NCI-H2107 (cell line): ENCODE measurements around the gene PAK1IP1.
A peak's percentile ranks its signal among the peaks of the same experiment; 100 is the strongest.
"Not testable (repeated sequence)": the region's sequence is repeated elsewhere in the genome, so short reads cannot be mapped to it uniquely, and the experiment has no call there.

Source experiments
- DNase-seq: peaks from one replicate; lab custom pipeline; 2025; lab: John Stamatoyannopoulos, UW

Gene PAK1IP1, protein sequence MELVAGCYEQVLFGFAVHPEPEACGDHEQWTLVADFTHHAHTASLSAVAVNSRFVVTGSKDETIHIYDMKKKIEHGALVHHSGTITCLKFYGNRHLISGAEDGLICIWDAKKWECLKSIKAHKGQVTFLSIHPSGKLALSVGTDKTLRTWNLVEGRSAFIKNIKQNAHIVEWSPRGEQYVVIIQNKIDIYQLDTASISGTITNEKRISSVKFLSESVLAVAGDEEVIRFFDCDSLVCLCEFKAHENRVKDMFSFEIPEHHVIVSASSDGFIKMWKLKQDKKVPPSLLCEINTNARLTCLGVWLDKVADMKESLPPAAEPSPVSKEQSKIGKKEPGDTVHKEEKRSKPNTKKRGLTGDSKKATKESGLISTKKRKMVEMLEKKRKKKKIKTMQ

DNA sequence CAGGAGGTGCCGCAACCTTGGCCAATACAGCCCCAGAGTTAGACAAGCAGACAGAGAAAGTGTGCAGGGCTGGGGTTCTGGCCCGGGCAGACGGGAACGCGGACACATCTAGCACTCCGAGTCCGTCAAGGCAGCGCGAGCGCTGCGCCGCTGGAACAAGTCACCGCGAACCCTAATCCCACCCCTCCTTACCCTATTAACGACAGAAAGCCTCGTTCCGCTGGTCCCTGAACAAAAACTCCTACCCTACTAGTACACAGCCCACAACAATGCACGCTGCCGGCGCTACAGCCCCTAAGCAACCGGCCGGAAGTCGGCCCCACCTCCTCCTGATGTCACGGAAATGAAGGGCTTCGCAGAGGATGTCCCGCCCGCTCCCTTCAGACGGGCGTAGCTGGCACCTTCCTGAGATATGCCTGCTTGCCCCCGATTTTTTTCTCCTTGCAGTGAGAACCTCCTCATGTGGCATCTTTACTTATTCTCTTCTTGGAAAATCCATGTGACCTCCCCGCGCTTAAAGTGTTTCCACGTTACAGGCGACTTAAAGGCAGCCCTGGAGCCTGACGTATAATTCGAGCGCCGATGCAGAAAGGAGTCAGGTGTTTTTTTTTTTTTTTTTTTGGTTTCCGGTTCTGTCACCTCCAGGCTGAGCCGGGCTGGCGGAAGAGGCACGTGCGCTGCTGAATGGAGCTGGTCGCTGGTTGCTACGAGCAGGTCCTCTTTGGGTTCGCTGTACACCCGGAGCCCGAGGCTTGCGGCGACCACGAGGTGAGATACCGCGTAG lies at the start of gene PAK1IP1, which contains the start of gene C6orf52:
TSS of gene PAK1IP1 (plus strand) at position 671 of the 784 bp plus-strand sequence. CDS start at position 685, 14 bp downstream.
TSS of gene C6orf52 (minus strand) at position 315 of the 784 bp plus-strand sequence. CDS start 7,066 bp downstream, outside the sequence.
- peak; percentile 77 for DNase-seq

DNA sequence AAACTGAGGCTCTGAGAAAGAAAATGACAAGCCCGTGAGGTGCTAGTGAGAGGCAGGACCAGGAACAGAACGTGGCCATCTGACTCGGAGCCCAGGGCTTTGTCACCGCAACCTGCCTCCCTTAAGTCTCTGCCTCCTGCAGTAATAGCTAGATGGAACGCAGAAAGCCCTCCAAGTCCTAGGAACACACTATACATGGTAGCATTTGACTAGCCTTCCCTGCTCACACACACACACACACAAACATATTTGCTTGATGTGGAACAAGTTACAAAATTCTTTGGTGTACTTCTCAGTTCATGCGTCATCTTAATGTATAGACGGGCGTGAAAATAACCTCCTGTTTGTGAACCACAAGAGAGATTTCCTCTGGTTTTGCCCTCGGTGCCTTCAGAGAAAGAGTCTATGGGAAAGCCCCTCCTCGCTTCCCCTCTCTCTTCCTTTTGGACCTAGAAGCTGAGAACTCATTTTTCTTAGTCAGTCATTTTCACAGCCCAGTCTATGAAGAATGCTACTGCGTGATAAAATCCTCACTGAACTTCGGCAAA lies 39.2 kb upstream of the PAK1IP1 start:
- no peak for DNase-seq

DNA sequence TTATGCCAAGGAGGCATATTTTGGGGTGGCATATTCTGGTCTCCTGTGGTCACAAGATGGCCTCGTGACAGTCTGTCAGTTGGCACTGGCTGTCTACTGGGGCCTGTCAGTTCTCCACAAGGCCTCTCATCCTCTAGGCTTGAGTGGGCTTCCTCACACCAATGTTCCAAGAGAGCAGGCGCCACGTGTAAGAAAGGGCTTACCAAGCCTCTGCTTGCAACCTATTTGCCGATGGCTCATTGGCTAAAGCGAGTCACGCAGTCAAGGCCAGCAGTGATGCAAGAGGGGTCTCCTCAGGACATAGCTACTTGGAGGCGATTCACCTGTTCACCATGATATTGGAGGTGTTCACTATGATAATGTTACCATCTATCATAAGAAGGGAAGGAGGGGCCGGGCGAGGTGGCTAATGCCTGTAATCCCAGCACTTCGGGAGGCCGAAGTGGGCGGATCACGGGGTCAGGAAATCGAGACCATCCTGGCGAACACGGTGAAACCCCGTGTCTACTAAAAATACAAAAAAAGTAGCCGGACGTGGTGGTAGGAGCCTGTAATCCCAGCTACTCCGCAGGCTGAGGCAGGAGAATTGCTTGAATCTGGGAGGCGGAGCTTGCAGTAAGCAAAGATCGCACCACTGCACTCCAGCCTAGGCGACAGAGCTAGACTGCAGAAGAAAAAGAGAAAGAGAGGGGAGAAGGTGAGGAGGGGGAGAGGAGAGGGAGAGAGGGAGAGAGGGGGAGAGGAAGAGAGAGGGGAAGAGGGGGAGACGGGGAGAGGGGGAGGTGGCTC lies 35.7 kb upstream of the PAK1IP1 start:
- no peak for DNase-seq

DNA sequence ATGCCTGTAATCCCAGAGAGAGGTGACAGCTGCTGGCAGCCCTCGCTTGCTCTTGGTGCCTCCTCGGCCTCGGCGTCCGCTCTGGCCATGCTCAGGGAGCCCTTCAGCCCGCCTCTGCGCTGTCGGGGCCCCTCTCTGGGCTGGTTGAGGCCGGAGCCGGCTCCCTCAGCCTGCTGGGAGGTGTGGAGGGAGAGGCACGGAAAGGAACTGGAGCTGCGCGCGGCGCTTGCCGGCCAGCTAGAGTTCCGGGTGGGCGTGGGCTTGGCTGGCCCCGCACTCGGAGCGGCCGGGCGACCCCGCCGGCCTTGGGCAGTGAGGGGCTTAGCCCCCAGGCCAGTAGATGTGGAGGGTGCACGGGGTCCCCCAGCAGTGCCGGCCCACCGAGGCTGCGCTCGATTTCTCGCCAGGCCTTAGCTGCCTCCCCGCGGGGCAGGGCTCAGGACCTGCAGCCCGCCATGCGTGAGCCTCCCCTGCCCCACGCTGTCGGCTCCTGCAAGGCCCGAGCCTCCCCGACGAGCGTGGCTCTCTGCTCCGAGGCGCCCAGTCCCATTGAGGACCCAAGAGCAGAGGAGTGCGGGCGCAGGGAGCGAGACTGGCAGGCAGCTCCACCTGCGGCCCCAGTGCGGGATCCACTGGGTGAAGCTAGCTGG lies 34.9 kb upstream of the PAK1IP1 start:
- no peak for DNase-seq

DNA sequence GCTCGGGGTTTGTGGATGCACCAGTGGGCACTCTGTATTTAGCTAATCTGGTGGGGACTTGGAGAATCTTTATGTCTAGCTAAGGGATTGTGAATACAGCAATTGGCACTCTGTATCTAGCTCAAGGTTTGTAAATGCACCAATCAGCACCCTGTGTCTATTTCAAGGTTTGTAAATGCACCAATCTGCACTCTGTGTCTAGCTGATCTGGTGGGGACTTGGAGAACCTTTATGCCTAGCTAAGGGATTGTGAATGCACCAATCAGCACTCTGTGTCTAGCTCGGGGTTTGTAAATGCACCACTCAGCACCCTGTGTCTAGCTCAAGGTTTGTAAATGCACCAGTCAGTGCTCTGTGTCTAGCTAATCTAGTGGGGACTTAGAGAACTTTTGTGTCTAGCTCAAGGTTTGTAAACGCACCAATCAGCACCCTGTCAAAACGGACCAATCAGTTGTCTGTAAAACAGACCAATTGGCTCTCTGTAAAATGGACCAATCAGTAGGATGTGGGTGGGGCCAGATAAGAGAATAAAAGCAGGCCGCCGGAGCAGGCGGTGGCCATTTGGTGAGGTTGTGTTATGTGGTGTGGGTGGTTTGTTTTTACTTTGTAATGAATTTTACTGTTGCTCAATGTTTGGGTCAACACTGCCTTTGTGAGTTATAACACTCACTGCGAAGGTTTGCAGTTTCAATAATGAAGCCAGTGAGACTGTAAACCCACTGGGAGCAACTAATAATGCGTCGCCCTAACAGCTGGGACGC lies 34.2 kb upstream of the PAK1IP1 start:
- DNase-seq = not testable (repeated sequence)

DNA sequence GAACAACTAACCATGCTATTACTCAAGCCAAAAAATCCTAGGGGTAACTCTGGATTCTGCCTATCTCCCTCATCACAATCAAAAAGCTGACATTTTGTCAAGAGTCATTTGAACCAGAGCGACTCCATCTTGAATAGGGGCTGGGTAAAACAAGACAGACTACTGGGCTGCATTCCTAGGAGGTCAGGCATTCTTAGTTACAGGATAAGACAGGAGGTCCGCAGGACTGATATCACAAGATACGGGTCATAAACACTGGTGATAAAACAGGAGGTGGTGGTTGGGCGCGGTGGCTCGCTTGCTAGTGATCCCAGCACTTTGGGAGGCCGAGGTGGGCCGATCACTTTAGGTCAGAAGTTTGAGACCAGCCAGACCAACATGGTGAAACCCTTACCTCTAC lies 32.6 kb upstream of the PAK1IP1 start:
- no peak for DNase-seq

DNA sequence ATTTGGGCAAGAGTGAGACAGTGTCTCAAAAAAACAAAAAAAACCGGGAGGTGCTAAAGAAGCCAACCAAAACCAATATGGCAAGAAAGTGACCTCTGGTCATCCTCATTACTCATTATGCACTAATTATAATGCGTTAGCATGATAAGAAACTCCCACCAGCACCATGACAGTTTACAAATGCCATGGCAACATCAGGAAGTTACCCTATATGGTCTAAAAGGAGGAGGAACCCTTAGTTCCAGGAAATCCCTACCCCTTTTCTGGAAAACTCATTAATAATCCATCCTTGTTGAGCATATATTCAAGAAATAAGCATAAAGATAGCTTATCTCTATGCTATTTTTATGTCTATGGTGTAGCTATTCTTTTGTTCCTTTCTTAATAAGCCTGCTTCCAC lies 32.0 kb upstream of the PAK1IP1 start:
- DNase-seq = no peak

DNA sequence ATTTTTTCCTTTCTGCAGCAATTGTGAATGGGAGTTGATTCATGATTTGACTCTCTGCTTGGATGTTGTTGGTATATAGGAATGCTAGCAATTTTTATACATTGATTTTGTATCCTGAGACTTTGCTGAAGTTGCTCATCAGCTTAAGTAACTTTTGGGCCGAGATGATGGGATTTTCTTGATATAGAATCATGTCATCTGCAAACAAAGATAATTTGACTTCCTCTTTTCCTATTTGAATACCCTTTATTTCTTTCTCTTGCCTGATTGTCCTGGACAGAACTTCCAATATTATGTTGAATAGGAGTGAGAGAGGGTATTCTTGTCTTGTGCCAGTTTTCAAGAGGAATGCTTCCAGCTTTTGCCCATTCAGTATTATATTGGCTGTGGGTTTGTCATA lies 29.2 kb upstream of the PAK1IP1 start:
- DNase-seq = not testable (repeated sequence)

DNA sequence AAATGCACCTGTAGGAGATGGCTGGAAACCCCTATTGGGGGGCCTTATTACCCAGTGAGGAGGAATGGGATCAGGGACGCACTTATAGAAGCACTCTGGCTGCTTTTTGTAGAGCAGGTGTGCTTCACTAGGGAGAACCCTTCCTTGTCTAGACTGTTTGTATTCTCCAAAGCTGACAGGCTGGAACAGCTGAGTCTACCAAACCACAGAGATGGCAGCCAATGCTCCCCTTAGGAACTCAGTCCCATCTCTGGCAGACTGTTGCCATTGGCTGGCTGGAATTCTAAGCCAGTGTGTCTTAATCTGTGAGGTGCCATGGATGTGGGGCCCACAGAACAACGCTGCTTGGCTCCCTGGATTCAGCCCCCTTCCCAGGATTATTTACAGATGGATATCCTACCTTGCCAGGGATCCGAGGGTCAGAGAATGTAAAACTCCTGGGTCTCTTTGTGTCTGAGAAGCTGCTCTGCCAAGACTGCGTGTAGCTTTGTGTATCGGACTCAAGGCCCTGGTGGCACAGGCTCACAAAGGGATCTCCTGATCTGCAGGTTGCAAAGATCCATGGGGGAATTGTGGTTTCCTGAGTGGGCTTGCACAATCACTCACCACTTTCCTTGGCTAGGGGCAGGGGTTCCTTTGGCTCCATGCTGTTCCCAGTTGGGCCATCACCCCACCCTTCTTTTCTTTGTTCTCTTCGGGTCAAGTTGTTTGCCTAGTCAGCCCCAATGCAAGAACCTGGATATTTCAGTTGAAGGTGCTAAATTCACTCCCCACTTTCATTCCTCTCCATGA lies 26.4 kb upstream of the PAK1IP1 start:
- DNase-seq = no peak

DNA sequence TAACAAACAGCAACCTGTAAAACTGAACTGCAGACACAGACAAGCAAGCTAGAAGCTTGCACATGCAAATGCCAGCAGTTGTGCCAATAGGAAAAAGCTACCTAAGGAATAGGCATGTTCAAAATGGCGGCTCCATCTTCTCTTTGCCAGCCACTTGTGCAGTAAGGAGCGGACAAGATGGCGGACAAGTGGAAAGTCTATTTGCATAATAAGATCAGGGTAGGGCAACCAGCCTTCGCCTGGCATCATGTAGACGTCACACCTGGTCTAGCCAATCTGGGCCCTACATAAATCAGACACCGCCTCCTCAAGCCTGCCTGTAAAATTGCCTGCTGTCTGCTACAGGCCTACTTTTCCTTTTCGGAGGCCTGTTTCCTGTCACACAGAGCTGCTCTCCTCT lies 18.4 kb upstream of the PAK1IP1 start:
- no peak for DNase-seq

DNA sequence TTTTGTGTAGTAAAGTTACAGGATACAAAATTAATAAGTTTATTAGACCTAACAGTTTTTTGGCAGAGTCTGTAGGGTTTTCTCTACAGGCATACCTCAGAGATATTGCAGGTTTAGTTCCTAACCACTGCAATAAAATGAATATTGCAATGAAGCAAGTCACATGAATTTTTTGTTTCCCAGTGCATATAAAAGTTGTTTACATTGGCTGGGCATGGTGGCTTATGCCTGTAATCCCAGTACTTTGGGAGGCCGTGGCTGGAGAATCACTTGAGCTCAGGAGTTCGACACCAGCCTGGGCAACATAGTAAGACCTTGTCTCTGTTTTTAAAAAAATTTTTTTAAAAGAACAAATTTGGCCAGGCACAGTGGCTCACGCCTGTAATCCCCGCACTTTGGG lies 16.3 kb upstream of the PAK1IP1 start:
- no peak for DNase-seq

DNA sequence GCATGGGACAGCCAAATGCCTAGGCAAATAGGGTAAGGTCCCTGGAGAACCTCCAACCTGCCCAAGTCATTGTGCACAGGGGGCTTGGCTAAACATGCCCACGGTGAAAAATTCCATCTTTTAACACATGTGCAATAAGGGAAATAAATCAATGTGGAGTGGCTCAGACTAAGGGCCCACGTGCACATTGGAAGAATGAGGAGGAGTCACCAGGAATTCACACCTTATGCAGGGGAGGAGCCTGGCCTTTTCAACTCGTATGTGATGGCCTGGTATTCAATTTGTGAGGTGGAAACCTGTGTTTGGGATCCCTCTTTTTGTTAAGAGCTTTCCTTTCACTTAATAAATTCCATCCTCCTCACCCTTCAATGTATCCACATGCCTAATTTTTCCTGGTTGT lies 13.0 kb upstream of the PAK1IP1 start:
- no peak for DNase-seq

DNA sequence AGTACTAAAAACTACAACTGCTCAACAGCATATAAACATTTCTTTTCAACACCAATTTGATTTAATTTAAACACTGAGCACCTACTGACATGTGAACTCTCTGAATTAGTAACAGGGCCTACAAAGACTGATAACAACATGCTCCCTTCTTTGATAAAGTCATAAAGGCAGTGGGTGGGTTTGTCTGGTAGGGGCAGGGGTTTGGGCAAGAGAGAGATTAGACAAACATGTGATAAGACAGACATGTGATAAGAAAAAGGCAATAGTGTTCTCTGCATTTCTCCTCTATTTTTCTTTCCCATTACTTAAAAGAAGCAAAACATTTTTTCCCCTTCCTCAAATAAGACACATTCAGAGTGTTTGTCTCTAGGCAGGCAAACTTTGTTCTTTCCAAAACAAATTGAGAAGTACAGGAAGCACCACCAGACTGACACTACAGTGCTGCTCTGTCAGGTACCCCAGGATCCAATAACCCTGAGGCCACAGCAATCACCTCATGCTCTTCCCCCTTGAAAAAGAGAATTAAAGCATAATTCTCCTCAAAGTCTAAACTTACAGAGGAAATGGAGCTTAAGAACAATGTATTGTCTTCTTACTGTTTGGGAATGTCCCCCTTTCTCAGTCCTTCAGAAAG lies 12.3 kb upstream of the PAK1IP1 start:
- DNase-seq = no peak

DNA sequence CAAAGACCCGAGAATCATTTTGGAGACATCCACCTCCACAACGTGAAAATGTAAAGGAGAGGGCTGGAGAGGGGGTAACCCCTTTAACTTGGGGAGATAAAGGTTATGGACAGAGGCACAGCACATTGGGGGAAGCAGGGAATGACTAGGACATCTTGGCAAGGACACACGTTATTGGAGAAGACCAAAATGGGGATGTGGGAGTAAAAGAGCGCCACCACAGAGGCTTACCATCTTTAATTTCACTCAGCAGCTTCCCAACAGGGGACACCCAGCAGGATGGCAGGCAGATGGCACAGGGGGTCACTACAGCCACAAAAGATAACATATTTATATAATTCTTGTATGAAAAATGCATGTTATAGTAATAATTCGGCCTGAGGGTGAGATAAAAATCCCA lies 10.2 kb upstream of the PAK1IP1 start:
- DNase-seq = no peak

DNA sequence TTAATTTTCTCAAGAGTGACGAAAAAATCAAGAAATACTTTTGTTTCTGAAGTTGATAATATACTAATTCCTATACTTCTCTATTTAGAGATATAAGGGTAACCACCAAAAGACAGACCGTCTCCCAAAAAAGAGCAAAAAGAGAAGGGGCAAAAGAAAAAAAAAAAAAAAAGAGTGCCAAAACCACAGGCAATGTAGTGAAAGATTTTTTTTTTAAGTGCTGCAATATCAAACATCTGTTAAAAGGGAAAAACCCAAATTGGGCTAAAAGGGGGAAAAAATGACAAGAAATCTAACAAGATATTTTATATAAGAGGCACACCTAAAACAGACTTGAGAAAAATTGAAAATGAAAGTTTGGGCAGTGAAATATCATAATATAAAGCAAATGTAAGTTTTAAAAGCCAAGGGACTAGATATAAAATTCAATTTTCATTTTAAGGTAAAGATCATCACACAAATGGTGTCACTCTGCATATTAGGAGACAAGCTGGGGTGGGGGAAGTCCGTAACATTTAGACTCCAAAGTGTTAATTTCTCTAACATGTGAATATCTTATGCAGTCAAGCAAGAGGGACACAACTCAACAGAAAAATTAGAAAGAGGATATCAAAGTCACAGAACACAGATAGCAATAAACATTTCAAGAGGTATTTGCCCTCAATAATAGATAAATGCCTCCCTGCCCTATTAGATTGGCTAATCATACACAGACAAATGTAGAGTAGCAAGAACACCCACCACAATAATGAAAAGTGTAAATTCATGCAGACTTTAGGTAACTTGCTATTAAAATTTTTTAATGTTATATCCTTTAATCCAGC lies 9.5 kb upstream of the PAK1IP1 start:
- no peak for DNase-seq

DNA sequence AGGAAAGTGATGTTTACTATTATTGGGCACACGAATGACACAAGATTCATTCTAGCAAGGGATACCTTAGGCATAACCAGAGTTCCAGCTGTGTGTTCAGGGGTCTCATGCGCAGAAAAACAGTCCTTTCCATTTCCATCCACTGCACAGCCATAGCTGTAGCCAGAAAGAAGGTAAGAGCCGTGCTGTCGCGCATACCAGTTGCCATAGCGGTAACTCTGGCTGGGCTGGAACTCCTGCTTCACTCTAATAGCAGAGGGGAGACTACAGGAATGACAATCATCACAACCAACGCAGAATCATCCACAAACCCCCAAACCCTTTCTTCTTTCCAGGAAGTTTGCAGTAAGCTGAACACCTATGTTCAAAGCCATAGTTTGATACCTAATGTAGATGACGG lies 7.9 kb upstream of the PAK1IP1 start:
- DNase-seq = no peak

DNA sequence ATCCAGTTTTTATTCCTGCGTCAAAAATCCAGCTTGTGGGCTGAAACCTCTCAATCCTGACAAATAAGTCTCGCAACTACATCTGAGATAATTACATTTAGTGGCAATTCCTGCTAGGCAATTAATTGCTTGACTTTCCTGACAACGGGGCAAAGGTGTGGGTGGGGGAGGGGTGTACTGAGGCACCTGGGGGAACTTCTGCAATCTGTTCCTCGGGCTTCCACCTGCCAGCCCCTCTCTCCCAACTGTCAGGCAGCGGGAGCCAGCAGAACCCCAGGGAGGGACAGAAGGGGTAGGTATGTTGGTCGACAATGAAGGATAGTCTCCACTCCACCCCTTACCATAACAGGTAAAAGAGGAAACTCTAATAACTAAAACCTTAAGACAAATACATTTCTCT lies 7.2 kb upstream of the PAK1IP1 start:
- DNase-seq = no peak

DNA sequence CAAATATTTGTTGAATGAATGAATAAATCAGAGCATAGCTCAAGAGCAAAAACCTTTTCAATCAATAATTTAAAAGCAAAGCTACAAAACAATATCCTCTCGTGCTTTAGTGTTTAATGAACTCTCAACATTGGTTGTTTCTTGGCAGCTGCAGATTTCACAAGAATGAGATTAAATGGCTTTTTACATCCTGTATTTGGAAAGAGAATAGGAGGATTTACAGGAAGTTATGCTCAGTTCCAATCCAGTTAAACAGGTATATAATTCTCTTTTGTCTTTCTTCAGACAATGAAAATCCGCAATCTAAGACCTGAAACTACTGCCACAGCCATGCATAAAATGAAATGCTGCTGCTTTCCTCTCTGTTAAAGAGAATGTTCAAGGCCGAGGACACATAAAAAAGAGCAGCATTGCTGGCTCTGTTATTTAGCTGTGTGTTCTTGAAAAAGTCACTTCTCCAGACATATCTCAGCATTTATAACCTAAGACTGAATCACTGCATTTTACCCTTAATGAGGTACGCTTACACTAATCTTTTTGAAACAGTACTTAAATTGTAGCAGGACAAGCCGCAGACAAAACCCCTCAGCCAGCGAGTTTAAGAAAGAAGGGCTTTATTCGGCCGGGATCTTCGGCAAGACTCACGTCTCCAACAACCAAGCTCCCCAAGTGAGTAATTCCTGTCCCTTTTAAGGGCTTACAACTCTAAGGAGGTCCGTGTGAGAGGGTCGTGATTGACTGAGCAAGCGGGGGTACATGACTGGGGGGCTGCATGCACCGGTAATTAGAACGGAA lies 3.9 kb upstream of the PAK1IP1 start:
- no peak for DNase-seq
